DMS53 treated with DMSO at 0.1 percent for 48 hours (cell line): Measurements from ENCODE around the gene TRIM44.
"Not testable (repeated sequence)": the region's sequence is repeated elsewhere in the genome, so short reads cannot be mapped to it uniquely, and the experiment has no call there.

Experiments used
- DNase-seq: peaks from one replicate; lab custom pipeline; 2025; ENCODE audit not compliant: unreplicated experiment; lab: John Stamatoyannopoulos, UW

The TRIM44 gene

GRCh38 chr11:35810045-35810645 lies 147.6 kb downstream of the TRIM44 start:
- DNase-seq = no peak

GRCh38 chr11:35811783-35812182 lies 149.2 kb downstream of the TRIM44 start:
- DNase-seq = no peak

DNA sequence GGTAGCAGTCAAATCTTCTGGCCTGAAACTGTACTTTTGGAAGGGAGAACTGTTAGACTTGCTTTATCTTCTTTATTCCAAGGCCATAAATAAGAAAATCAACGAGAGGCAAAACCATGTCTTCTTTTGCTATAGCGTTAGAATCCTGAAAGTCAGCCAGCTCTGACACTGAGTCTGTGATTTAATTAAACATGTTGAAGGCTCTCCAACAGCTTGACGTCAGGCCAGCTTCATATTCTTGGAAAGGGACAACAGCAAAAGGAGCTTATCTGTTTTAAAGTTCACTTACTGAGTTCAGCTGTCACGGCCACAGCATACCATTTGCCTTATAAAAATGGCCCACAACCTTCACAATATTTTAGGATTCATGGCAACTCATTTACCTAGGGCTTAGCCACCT lies 150.3 kb downstream of the TRIM44 start:
- no peak for DNase-seq

- no peak for DNase-seq
Measured at GRCh38 chr11:35814081-35814695, 151.6 kb downstream of the TRIM44 start.

GRCh38 chr11:35814720-35815305 lies 152.2 kb downstream of the TRIM44 start:
- no peak for DNase-seq

GRCh38 chr11:35815556-35816315 lies 153.2 kb downstream of the TRIM44 start:
- DNase-seq = no peak

DNA sequence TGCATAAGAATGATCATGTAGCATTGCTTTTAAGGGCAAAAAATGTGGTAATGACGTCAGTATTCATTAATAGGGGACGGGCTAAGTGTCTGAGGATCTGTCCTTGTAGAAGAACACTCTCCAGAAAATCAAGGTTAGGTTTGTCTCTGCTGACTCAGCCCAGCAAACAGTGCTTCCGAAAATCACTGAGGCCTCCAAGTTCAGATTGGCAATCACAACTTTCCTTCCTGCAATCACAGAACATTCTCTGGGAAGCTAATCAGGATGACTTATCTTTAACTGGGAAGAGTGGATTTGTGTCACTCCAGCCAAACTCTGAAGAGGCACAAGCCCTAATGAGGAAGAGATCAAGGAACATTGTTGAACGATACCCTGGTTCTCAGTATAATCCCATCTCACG lies 158.0 kb downstream of the TRIM44 start:
- no peak for DNase-seq

DNA sequence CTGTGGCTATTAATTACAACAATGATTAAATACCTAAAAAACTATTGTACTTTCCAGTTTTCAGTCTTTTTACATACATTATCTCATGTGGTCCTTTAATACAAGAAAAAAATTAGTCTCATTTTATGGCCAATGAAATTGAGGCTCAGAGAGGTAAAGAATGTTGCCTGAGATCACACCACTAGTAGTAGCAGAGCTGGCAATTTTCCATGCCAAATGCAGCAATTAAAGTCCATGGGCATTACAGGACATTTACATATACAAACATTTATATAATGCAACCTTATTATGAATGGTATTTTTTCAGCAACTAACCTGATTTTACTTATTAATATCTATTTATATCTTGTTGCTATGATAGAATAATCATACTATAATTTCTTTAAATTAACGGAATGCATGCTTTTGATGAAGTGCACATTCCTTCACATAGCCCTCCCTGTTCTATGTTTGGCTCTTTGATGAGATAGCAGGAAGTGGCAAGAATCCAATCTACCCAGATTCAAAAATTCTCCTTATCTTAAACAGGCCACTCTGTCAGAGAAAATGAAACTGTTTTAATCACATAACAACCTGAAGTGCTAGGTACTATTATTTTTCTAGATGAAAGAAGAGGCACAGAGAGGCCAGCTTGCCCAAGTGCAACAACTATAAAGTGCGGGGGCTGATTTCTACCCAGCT lies 160.4 kb downstream of the TRIM44 start:
- no peak for DNase-seq

DNA sequence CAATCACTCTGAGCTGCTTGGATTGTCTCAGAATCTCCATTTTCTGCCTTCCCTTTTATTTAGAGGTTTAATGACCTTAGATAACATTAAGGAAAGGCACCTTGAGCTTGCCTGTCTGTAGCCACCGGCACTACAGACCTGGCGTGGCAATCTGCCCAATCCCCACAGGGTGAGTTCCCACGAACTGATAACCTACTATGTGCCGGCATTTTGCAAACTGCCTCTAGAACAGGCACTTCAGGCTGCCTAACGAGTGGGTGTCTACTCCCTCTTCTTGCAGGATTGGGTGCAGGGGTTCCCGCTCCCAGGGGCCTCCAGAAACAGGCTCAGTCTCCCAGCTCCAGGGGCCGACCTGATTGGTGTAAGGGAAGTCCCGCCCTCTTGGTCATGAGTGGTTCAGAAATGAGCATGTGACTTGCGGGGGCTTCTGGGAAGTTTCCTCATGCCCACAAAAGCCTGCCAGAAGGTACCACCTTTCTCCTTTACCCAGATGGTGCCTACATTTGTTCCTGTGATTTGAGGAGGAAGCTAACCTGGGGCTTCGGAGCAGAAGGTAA lies 161.2 kb downstream of the TRIM44 start:
- no peak for DNase-seq

DNA sequence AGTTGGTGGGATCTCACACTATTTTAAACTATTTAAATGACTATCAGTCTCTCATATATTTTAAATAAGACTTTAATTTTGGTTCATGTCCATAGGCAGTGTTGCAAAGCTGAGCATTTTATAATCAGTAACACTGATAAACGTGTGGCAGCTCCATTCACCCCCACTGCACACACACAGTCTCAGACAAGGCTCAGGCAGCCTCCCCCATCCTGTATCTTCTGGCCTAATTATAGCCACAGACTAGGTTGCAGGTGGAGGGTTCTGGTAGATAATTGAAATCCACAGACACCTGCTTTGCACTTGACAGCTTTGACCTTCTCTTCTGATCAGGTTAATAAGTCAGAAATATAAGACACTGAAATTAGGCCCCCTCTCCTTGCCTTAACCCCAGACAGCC lies 162.8 kb downstream of the TRIM44 start:
- DNase-seq = no peak

DNA sequence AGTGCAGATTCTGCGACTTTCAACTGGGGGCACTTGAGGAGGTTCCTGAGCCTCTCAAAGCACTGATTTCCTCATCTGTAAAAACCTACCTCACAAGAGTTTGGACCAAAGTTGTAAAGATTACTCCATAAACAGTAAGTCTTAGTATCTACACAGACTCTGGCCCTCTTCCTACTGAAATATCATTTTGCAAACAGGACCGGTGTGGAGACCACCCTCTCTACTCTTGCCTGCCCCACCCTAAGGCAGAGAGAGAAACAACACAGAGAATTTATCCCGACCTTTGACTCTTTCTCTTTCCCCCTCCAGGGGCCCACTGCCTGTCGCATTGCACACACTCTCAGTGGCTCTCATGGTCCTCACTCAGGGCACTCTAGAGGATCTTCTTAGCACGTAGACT lies 163.4 kb downstream of the TRIM44 start:
- no peak for DNase-seq

GRCh38 chr11:35826949-35827348 lies 164.4 kb downstream of the TRIM44 start:
- DNase-seq = no peak

DNA sequence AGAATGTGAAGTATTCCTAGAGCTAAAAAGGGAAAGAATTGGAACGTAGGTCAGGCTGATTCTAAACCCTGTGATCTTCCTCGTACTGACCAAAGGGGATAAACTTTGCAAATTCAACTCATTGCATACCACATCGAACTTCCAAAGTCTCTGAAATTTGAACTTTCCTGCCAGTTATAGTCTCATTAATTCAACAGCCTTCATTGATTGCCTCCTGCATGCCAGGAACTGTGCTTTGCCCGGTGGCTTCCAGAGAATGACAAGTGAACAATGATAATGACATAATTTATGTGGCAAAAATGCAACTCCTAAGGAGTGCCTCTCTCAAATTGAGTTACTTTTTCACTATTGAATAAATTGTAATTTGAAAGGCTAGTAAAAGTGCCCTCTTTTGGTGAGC lies 173.6 kb downstream of the TRIM44 start:
- no peak for DNase-seq

DNA sequence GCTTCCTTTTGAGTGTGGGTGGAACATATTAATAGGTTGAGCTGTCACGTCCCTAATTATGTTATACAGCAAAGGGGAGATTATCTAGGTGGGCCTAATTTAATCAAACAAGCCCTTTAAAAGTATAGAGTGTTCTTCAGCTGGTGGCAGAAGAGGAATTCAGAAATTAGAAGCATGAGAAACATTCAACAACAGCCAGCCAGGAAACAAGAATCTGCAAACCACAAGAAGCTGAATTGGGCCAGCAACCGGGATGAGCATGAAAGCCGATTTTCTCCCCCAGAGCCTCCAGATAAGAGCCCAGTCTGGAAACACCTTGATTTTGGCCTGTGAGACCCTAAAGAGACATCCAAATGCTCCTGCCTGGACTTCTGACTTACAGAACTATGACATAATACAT lies 175.5 kb downstream of the TRIM44 start:
- no peak for DNase-seq

GRCh38 chr11:35838697-35839367 lies 176.3 kb downstream of the TRIM44 start:
- DNase-seq = not testable (repeated sequence)

- DNase-seq = no peak
Measured at GRCh38 chr11:35839368-35840161, 177.0 kb downstream of the TRIM44 start.

DNA sequence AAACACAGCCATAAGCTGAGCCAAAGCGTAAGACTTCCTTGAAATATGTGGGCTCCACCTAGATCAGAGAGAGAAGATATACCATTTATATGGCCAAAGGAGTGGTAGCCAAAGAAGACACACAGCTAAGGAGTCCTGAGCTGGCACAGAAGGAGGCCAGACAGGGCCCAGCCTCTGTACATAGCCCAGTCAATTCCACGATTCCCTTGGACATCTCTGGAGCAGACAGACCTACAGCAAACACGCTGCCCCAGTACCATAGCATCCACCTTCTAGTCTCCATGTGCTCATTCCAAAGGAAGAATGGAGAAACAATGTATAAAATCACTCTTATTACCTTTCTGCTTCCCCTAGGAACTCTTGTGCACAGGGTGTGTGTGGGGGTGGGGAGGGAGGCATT lies 179.2 kb downstream of the TRIM44 start:
- no peak for DNase-seq

DNA sequence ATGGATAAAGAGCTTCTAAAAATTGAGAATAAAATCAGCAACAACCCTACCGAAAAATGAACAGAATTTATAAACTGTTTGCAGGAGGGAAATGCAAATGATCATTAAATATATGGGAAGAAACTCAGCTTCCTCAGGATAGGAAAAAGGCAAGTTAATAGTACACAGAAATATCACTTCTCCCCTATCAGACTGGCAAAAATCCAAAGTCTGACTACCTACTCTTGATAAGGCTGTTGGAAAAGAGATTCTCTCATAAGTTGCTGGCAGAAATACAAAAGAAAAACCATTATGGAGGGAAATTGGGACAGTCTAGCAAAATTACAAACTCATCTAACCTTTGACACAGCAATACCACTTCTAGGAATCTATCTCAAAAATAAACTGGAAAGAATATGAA lies 180.4 kb downstream of the TRIM44 start:
- DNase-seq = no peak

DNA sequence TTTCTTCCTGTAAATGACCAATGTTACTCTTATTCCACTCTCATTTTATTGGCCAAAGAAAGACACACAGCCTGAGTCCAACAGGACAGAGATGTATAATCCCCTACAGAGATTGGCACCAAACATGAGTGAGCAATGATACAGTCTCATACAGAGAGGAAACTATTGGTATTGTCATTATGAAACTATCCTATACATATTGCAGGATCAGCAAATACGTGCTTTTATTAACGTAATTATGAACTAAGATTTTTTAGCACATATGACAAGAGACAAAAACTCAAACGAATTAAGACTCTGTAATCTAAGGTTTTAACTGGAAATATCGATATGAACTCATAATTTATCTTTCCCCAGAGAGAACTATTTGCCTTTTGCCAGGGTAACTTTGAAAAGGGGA lies 182.0 kb downstream of the TRIM44 start:
- DNase-seq = no peak

DNA sequence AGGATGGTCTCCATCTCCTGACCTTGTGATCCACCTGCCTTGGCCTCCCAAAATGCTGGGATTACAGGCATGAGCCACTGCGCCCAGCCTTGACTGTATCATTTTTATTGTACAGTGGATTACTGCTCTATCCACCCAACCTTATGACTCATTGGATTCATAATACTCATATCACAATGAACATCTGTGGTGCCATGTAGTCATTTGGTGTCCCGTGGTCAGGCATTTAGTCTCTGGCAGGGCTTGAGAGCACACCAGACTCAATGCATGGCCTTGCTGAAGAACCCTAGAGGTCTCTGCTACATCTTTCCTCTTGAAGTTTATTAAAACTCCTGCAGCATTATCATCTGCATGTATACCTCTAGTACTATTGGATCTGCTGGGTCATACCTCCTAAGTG lies 183.3 kb downstream of the TRIM44 start:
- DNase-seq = no peak
